ENCODE data around the gene VIPR1.
"Not testable (repeated sequence)": the region's sequence is repeated elsewhere in the genome, so short reads cannot be mapped to it uniquely, and the experiment has no call there.

The VIPR1 gene

GRCh38 chr3:42569593-42570142 lies 67.2 kb downstream of the VIPR1 start:
- Histone ChIP-seq H3K9me3 (ENCODE audit: control insufficient read depth, low read depth, low read length) (peaks cover 4% of the 10 kb centered on the region), H3K36me3 (ENCODE audit: control insufficient read depth, low read depth, low read length) (peaks cover 11% of the 10 kb centered on the region)

GRCh38 chr3:42572278-42572677 lies 69.8 kb downstream of the VIPR1 start:
- H3K9ac ChIP-seq (ENCODE audit: low read length), result no peak overlapping the region
- H3K27me3 ChIP-seq (ENCODE audit: control insufficient read depth, insufficient read depth, low read length), result no peaks in the 10 kb centered on the region
- no peak overlapping the region for H3K27ac ChIP-seq (ENCODE audit: low read length)
- H3K9me3 ChIP-seq (ENCODE audit: control insufficient read depth, low read depth, low read length), result peaks cover 7% of the 10 kb centered on the region
- no peaks in the 10 kb centered on the region for H3K4me1 ChIP-seq (ENCODE audit: control insufficient read depth, low read depth, low read length)
- peaks cover 9% of the 10 kb centered on the region for H3K36me3 ChIP-seq (ENCODE audit: control insufficient read depth, low read depth, low read length)
- H3K4me3 ChIP-seq (ENCODE audit: low read length), result no peak overlapping the region

More at GRCh38 chr3:42569593-42570142, 67.2 kb downstream of the VIPR1 start:
- no peaks in the 10 kb centered on the region for H3K27me3 ChIP-seq (ENCODE audit: control insufficient read depth, insufficient read depth, low read length)
- H3K4me1 ChIP-seq (ENCODE audit: control insufficient read depth, low read depth, low read length), result no peaks in the 10 kb centered on the region
- no peak overlapping the region for H3K27ac ChIP-seq (ENCODE audit: low read length)
- no peak overlapping the region for H3K4me3 ChIP-seq (ENCODE audit: low read length)
- no peak overlapping the region for H3K9ac ChIP-seq (ENCODE audit: low read length)

- H3K9me3 ChIP-seq (ENCODE audit: control insufficient read depth, low read depth, low read length), result peaks cover 7% of the 10 kb centered on the region
- no peaks in the 10 kb centered on the region for H3K4me1 ChIP-seq (ENCODE audit: control insufficient read depth, low read depth, low read length)
- no peak overlapping the region for H3K27ac ChIP-seq (ENCODE audit: low read length)
- H3K9ac ChIP-seq (ENCODE audit: low read length), result no peak overlapping the region
- peaks cover 3% of the 10 kb centered on the region for H3K36me3 ChIP-seq (ENCODE audit: control insufficient read depth, low read depth, low read length)
- H3K4me3 ChIP-seq (ENCODE audit: low read length), result no peak overlapping the region
- no peaks in the 10 kb centered on the region for H3K27me3 ChIP-seq (ENCODE audit: control insufficient read depth, insufficient read depth, low read length)
These were observed 72.8 kb downstream of the VIPR1 start for GRCh38 chr3:42575137-42575741.

- Histone ChIP-seq H3K36me3 (ENCODE audit: control insufficient read depth, low read depth, low read length) (peaks cover 3% of the 10 kb centered on the region), H3K4me1 (ENCODE audit: control insufficient read depth, low read depth, low read length) (peaks cover 14% of the 10 kb centered on the region), H3K27ac (ENCODE audit: low read length) (no peak overlapping the region), H3K27me3 (ENCODE audit: control insufficient read depth, insufficient read depth, low read length) (no peaks in the 10 kb centered on the region), H3K4me3 (ENCODE audit: low read length) (no peak overlapping the region), H3K9ac (ENCODE audit: low read length) (no peak overlapping the region), H3K9me3 (ENCODE audit: control insufficient read depth, low read depth, low read length) (peaks cover 7% of the 10 kb centered on the region)
These were observed 75.6 kb downstream of the VIPR1 start for GRCh38 chr3:42578054-42578453.

GRCh38 chr3:42579346-42579745 lies 76.9 kb downstream of the VIPR1 start:
- not testable (repeated sequence) for H3K27ac ChIP-seq (ENCODE audit: low read length); H3K27me3 ChIP-seq (ENCODE audit: control insufficient read depth, insufficient read depth, low read length); H3K36me3 ChIP-seq (ENCODE audit: control insufficient read depth, low read depth, low read length); H3K9ac ChIP-seq (ENCODE audit: low read length); H3K9me3 ChIP-seq (ENCODE audit: control insufficient read depth, low read depth, low read length); H3K4me3 ChIP-seq (ENCODE audit: low read length)
- peaks cover 22% of the 10 kb centered on the region for H3K4me1 ChIP-seq (ENCODE audit: control insufficient read depth, low read depth, low read length)

- peaks cover 5% of the 10 kb centered on the region for H3K36me3 ChIP-seq (ENCODE audit: control insufficient read depth, low read depth, low read length)
- H3K4me1 ChIP-seq (ENCODE audit: control insufficient read depth, low read depth, low read length), result peaks cover 22% of the 10 kb centered on the region
- no peaks in the 10 kb centered on the region for H3K27me3 ChIP-seq (ENCODE audit: control insufficient read depth, insufficient read depth, low read length)
- H3K9me3 ChIP-seq (ENCODE audit: control insufficient read depth, low read depth, low read length), result no peaks in the 10 kb centered on the region
- H3K27ac ChIP-seq (ENCODE audit: low read length), result peak overlapping the region; percentile 87
- peak overlapping the region; percentile 88 for H3K9ac ChIP-seq (ENCODE audit: low read length)
- H3K4me3 ChIP-seq (ENCODE audit: low read length), result peak overlapping the region; percentile 95
These were observed 78.9 kb downstream of the VIPR1 start for GRCh38 chr3:42581400-42581708.

- Histone ChIP-seq H3K9ac (ENCODE audit: low read length) (peak within 1 kb of the TSS; percentile 88), H3K27me3 (ENCODE audit: control insufficient read depth, insufficient read depth, low read length) (no peaks in the 10 kb centered on the region), H3K36me3 (ENCODE audit: control insufficient read depth, low read depth, low read length) (peaks cover 5% of the 10 kb centered on the region), H3K4me3 (ENCODE audit: low read length) (peak within 1 kb of the TSS; percentile 95), H3K9me3 (ENCODE audit: control insufficient read depth, low read depth, low read length) (no peaks in the 10 kb centered on the region), H3K27ac (ENCODE audit: low read length) (peak within 1 kb of the TSS; percentile 87), H3K4me1 (ENCODE audit: control insufficient read depth, low read depth, low read length) (peaks cover 22% of the 10 kb centered on the region)
These were observed 79.4 kb downstream of the VIPR1 start, which contains the start of gene SEC22C for GRCh38 chr3:42581709-42582473. Gene SEC22C, minus strand, starts transcription at chr3:42581967. Its CDS starts 12,921 bp downstream, at chr3:42569046.

- peaks cover 5% of the 10 kb centered on the region for H3K36me3 ChIP-seq (ENCODE audit: control insufficient read depth, low read depth, low read length)
- H3K9ac ChIP-seq (ENCODE audit: low read length), result peak overlapping the region; percentile 88
- no peaks in the 10 kb centered on the region for H3K9me3 ChIP-seq (ENCODE audit: control insufficient read depth, low read depth, low read length)
- no peaks in the 10 kb centered on the region for H3K27me3 ChIP-seq (ENCODE audit: control insufficient read depth, insufficient read depth, low read length)
- peak overlapping the region; percentile 95 for H3K4me3 ChIP-seq (ENCODE audit: low read length)
- H3K4me1 ChIP-seq (ENCODE audit: control insufficient read depth, low read depth, low read length), result peaks cover 22% of the 10 kb centered on the region
- peak overlapping the region; percentile 29 for H3K27ac ChIP-seq (ENCODE audit: low read length)
These were observed 80.1 kb downstream of the VIPR1 start for GRCh38 chr3:42582474-42583070.

Data from iPS-18a (cell line).